DMS153 treated with DMSO at 0.1 percent for 48 hours (cell line): Measurements from ENCODE around the gene TOLLIP.
"Not testable (repeated sequence)": the region's sequence is repeated elsewhere in the genome, so short reads cannot be mapped to it uniquely, and the experiment has no call there.

ENCODE experiments used
- DNase-seq: peaks from one replicate; lab custom pipeline; 2025; ENCODE audit not compliant: unreplicated experiment; lab: John Stamatoyannopoulos, UW

The TOLLIP gene

GRCh38 chr11:1309498-1310317, at the start of gene TOLLIP:
Gene TOLLIP, minus strand, starts transcription at chr11:1309632. Its CDS starts 134 bp downstream, at chr11:1309498.
- peak; percentile 74 for DNase-seq

GRCh38 chr11:1358931-1359330, 49.5 kb upstream of the TOLLIP start:
- DNase-seq, result not testable (repeated sequence)

- DNase-seq, result no peak
Measured at GRCh38 chr11:1358286-1358685, 48.9 kb upstream of the TOLLIP start.

GRCh38 chr11:1356478-1356960, 47.1 kb upstream of the TOLLIP start:
- DNase-seq, result no peak

- no peak for DNase-seq
Measured at GRCh38 chr11:1356007-1356435, 46.6 kb upstream of the TOLLIP start.

GRCh38 chr11:1354125-1354938, 44.9 kb upstream of the TOLLIP start:
- no peak for DNase-seq

GRCh38 chr11:1353383-1354124, 44.1 kb upstream of the TOLLIP start:
- DNase-seq, result no peak

GRCh38 chr11:1352696-1353382, 43.4 kb upstream of the TOLLIP start:
- DNase-seq, result no peak

- no peak for DNase-seq
Measured at GRCh38 chr11:1351278-1351937, 42.0 kb upstream of the TOLLIP start.

GRCh38 chr11:1350086-1350725, 40.8 kb upstream of the TOLLIP start:
- DNase-seq, result no peak

GRCh38 chr11:1349327-1350041, 40.1 kb upstream of the TOLLIP start:
- DNase-seq, result no peak

- no peak for DNase-seq
Measured at GRCh38 chr11:1348796-1349326, 39.4 kb upstream of the TOLLIP start.

GRCh38 chr11:1348146-1348795, 38.8 kb upstream of the TOLLIP start:
- no peak for DNase-seq

- DNase-seq, result not testable (repeated sequence)
Measured at GRCh38 chr11:1347411-1347999, 38.1 kb upstream of the TOLLIP start.

- DNase-seq, result no peak
Measured at GRCh38 chr11:1346669-1347390, 37.4 kb upstream of the TOLLIP start.

- DNase-seq, result no peak
Measured at GRCh38 chr11:1345737-1346513, 36.5 kb upstream of the TOLLIP start.
